ENCODE results near the gene FHOD1. TPM values are rescaled to one million over a fixed set of nuclear protein-coding genes. Genes with fewer than 3 reads are reported as not detected.

Gene FHOD1
- 7.7 and 8.9 TPM in 2 replicates for total RNA-seq (2014; rRNA removed; shearing (Covaris generic); ENCODE audit: low replicate concordance)

GRCh38 chr16:67247192-67248072 is at the start of gene FHOD1:
Gene FHOD1, minus strand, starts transcription at chr16:67247481. Its CDS starts 71 bp downstream, at chr16:67247410.
- no peaks in the 10 kb centered on the region for H3K9me3 ChIP-seq
- H3K4me3 ChIP-seq: peak within 1 kb of the TSS; percentile 62
- DNase-seq: peak; percentile 94
- no peaks in the 10 kb centered on the region for H3K36me3 ChIP-seq
- no peaks in the 10 kb centered on the region for H3K27me3 ChIP-seq

DNA sequence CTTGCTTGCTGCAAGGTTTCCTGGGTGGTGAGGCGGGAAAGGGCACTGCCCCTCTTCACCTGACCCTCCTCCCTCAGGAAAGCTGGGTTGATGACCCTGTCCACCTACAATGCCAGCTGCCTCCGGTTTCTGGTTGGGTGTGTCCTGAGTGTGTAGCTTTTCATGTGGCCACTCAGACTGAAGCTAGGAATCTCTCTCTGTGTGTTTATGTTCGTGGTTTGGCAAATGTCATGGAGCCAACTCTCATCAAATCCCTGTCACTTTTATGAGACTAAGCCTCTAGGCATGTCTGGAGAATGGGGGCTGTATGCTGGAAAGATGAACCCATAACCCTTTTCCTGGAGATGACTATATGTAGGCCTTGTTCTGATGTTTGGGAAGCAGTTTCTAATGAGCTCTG is 49.1 kb upstream of the FHOD1 start:
- no peak overlapping the region for H3K4me3 ChIP-seq
- DNase-seq: peak; percentile 22
- H3K9me3 ChIP-seq: no peaks in the 10 kb centered on the region
- no peaks in the 10 kb centered on the region for H3K36me3 ChIP-seq
- no peaks in the 10 kb centered on the region for H3K27me3 ChIP-seq

GRCh38 chr16:67294938-67295361 is 47.7 kb upstream of the FHOD1 start:
- no peak for DNase-seq
- Histone ChIP-seq H3K4me3 (no peak overlapping the region), H3K9me3 (no peaks in the 10 kb centered on the region), H3K27me3 (no peaks in the 10 kb centered on the region), H3K36me3 (no peaks in the 10 kb centered on the region)

GRCh38 chr16:67294171-67294757 is 47.0 kb upstream of the FHOD1 start:
- H3K4me3 ChIP-seq: no peak overlapping the region
- no peaks in the 10 kb centered on the region for H3K9me3 ChIP-seq
- H3K36me3 ChIP-seq: no peaks in the 10 kb centered on the region
- H3K27me3 ChIP-seq: no peaks in the 10 kb centered on the region
- no peak for DNase-seq

DNA sequence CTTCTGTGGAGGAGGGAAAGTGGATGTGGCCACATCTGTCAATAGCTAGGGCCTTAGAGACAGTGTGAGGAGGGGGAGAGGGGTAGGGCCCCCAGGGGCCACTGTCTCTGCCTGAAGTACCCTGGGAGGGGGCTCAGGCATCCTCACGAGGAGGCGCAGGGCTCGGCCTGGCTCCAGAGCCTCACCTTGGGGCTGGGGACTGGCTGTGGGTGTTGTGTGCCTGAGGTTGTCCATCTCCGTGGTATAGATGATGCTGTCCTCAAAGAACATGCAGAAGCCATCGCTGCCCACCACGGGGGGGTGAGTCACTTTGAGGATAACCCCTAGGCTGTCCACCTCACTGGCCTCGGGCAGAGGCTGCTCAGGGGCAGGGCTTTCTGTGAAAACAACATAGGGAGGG is 44.2 kb upstream of the FHOD1 start:
- Histone ChIP-seq H3K27me3 (no peaks in the 10 kb centered on the region), H3K4me3 (no peak overlapping the region), H3K9me3 (no peaks in the 10 kb centered on the region), H3K36me3 (peaks cover 7% of the 10 kb centered on the region)
- DNase-seq: no peak

DNA sequence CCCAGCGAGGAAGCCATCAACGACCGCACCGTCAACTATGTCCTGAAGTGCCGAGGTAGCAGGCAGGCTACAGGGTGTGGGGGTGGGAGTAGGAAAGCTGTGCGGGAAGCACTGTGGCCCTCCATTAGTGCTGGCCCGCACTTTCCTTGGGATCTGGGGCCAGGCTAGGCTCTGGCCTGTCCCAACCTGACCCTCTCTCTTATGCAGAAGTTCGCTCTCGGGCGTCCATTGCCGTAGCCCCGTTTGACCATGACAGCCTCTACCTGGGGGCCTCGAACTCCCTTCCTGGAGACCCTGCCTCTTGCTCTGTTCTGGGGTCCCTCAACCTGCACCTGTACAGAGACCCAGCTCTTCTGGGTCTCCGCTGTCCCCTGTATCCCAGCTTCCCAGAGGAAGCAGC is 40.7 kb upstream of the FHOD1 start:
- Histone ChIP-seq H3K27me3 (no peaks in the 10 kb centered on the region), H3K36me3 (peaks cover 18% of the 10 kb centered on the region), H3K4me3 (no peak overlapping the region), H3K9me3 (no peaks in the 10 kb centered on the region)
- DNase-seq: no peak

DNA sequence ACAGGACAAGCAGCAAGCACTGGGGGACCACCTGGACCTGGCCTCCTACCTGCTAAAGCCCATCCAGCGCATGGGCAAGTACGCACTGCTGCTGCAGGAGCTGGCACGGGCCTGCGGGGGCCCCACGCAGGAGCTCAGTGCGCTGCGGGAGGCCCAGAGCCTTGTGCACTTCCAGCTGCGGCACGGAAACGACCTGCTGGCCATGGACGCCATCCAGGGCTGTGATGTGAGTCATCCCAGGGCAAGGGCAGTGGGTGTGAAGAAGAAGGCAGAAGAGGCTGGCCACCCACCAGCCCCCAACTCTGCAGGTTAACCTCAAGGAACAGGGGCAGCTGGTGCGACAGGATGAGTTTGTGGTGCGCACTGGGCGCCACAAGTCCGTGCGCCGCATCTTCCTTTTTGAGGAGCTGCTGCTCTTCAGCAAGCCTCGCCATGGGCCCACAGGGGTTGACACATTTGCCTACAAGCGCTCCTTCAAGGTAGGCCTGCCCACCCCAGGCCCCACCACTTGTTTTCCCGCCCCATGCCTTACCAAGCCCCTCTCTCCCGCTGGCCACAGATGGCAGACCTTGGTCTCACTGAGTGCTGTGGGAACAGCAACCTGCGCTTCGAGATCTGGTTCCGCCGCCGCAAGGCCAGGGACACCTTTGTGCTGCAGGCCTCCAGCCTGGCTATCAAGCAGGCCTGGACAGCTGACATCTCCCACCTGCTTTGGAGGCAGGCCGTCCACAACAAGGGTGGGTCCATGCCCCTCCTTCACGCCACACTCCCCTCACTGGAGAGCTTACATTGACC is 39.4 kb upstream of the FHOD1 start:
- Histone ChIP-seq H3K36me3 (peaks cover 30% of the 10 kb centered on the region), H3K4me3 (no peak overlapping the region), H3K27me3 (no peaks in the 10 kb centered on the region), H3K9me3 (no peaks in the 10 kb centered on the region)
- DNase-seq: peak; percentile 48

DNA sequence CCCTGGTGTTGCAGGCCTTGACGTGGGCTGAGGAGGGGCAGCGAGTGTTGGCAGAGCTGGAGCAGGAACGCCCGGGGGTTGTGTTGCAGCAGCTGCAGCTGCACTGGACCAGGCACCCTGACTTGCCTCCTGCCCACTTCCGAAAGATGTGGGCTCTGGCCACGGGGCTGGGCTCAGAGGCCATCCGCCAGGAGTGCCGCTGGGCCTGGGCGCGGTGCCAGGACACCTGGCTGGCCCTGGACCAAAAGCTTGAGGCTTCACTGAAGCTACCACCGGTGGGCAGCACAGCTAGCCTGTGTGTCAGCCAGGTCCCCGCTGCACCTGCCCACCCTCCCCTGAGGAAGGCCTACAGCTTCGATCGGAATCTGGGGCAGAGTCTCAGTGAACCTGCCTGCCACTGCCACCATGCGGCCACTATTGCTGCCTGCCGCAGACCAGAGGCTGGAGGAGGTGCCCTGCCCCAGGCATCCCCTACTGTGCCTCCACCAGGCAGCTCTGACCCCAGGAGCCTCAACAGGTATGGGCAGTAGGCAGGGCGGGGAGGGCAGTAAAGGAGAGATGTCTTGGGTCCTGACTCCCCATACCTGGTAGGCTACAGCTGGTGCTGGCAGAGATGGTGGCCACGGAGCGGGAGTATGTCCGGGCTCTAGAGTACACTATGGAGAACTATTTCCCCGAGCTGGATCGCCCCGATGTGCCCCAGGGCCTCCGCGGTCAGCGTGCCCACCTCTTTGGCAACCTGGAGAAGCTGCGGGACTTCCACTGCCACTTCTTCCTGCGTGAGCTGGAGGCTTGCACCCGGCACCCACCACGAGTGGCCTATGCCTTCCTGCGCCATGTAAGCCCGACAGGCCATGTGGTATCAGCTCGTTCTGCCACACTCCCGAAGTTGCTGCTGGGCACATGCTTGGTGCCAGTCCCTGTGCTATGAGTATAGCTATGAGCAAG is 37.7 kb upstream of the FHOD1 start:
- Histone ChIP-seq H3K27me3 (no peaks in the 10 kb centered on the region), H3K4me3 (no peak overlapping the region), H3K9me3 (no peaks in the 10 kb centered on the region), H3K36me3 (peaks cover 45% of the 10 kb centered on the region)
- no peak for DNase-seq

GRCh38 chr16:67283826-67284555 is 36.7 kb upstream of the FHOD1 start:
- no peaks in the 10 kb centered on the region for H3K9me3 ChIP-seq
- H3K27me3 ChIP-seq: no peaks in the 10 kb centered on the region
- peaks cover 48% of the 10 kb centered on the region for H3K36me3 ChIP-seq
- no peak overlapping the region for H3K4me3 ChIP-seq
- DNase-seq: no peak

- Histone ChIP-seq H3K4me3 (no peak overlapping the region), H3K27me3 (no peaks in the 10 kb centered on the region), H3K36me3 (peaks cover 48% of the 10 kb centered on the region), H3K9me3 (no peaks in the 10 kb centered on the region)
- DNase-seq: no peak
Measured at GRCh38 chr16:67283039-67283825, 36.0 kb upstream of the FHOD1 start.

DNA sequence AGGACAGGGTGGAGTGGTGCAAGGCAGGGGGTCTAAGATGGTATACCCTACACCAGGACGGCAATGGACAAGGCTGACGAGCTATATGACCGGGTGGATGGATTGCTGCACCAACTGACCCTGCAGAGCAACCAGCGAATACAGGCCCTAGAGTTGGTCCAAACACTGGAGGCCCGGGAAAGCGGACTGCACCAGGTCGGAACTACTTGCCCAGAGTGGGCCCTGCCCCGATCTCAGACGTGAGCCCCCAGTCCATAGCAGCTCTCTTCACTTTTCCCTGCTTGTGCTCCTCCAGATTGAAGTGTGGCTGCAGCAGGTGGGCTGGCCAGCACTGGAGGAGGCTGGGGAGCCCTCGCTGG is 35.1 kb upstream of the FHOD1 start:
- Histone ChIP-seq H3K36me3 (peaks cover 45% of the 10 kb centered on the region), H3K27me3 (no peaks in the 10 kb centered on the region), H3K9me3 (no peaks in the 10 kb centered on the region), H3K4me3 (no peak overlapping the region)
- no peak for DNase-seq

DNA sequence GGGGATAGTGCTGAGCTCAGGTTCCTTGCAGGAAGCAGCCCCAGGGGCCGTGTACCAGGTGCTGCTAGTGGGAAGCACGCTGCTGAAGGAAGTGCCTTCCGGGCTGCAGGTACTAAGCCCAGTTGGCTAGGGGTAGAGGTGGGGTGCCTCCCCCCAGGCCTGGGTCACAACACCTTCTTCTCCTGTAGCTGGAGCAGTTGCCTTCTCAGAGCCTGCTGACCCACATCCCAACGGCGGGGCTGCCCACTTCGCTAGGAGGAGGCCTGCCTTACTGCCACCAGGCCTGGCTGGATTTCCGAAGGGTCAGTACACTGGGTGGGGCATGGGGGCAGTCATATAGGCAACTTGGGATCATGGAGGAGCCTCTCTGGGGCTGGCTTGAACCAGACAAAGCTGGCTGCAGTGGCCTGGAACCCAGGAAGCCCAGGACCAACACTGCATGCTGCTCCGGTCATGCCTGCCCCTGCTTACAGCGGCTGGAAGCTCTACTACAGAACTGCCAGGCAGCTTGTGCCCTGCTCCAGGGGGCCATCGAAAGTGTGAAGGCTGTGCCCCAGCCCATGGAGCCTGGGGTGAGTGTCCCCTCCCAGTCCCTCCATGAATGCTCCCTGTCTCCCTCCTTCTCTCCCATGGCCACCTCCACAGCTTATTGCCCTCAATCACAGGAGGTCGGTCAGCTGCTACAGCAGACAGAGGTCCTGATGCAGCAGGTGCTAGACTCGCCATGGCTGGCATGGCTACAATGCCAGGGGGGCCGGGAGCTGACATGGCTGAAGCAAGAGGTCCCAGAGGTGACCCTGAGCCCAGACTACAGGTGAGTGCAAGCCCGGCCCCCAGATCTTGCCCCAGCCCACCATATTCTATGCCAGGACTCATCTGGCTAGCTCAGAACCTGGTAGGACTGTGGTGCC is 34.5 kb upstream of the FHOD1 start:
- DNase-seq: no peak
- H3K9me3 ChIP-seq: no peaks in the 10 kb centered on the region
- H3K36me3 ChIP-seq: peaks cover 45% of the 10 kb centered on the region
- H3K4me3 ChIP-seq: no peak overlapping the region
- H3K27me3 ChIP-seq: no peaks in the 10 kb centered on the region

DNA sequence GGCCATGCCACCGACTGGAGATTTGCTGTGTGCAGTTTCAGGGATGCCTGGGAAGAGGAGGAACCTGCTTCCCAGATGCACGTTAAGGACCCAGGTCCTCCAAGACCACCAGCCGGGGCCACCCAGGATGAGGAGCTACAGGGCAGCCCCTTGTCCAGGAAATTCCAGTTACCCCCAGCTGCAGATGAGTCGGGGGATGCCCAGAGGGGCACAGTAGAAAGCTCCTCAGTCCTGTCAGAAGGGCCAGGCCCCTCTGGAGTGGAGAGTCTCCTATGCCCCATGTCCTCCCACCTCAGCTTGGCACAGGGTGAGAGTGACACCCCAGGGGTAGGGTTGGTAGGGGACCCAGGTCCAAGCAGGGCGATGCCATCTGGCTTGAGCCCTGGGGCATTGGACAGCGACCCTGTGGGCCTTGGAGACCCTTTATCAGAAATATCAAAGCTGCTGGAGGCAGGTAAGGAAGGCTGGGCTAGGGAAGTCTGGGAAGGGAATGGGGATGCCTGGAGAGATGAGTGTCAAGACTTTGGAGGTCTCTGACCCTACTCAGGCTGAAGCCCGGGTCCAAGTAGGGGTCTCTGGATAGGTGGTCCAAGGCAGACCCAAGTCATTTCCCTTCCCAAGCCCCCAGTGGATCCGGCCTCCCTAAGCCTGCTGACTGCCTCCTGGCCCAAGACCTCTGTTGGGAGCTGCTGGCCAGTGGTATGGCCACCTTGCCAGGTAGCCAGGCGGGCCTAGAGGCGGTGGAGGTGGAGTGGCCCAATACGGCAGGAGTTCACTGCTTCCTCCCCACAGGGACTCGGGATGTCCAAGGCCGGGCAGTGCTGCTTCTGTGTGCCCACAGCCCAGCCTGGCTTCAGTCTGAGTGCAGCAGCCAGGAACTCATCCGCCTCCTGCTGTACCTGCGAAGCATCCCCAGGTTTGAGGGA is 33.1 kb upstream of the FHOD1 start:
- DNase-seq: no peak
- H3K9me3 ChIP-seq: no peaks in the 10 kb centered on the region
- H3K4me3 ChIP-seq: peak overlapping the region; percentile 62
- peaks cover 57% of the 10 kb centered on the region for H3K36me3 ChIP-seq
- H3K27me3 ChIP-seq: no peaks in the 10 kb centered on the region

All from MG63 (cell line).